GM18909 (cell line): ENCODE data around the gene SLX9.

Experiments used
- ATAC-seq: cut with Tn5 transposase; IDR thresholded peaks from one replicate; pipeline ENCODE4 v1.9.1; 2021; ENCODE audit warnings: mild to moderate bottlenecking; ENCODE audit not compliant: unreplicated experiment, poor library complexity

Gene SLX9

GRCh38 chr21:44943686-44944550, 4.1 kb downstream of the SLX9 start:
- no peak for ATAC-seq

GRCh38 chr21:44944596-44944995, 4.8 kb downstream of the SLX9 start:
- ATAC-seq: no peak

GRCh38 chr21:44946254-44947041, 6.6 kb downstream of the SLX9 start:
- ATAC-seq: no peak

- no peak for ATAC-seq
These were observed 7.5 kb downstream of the SLX9 start for GRCh38 chr21:44947111-44947929.

GRCh38 chr21:44947930-44948331, 8.1 kb downstream of the SLX9 start:
- no peak for ATAC-seq

- ATAC-seq: no peak
These were observed 8.7 kb downstream of the SLX9 start for GRCh38 chr21:44948426-44949120.

GRCh38 chr21:44949161-44949778, 9.4 kb downstream of the SLX9 start:
- no peak for ATAC-seq

GRCh38 chr21:44949779-44950198, 10.0 kb downstream of the SLX9 start:
- ATAC-seq: no peak

GRCh38 chr21:44950351-44950750, 10.5 kb downstream of the SLX9 start:
- ATAC-seq: no peak

GRCh38 chr21:44951186-44951915, 11.5 kb downstream of the SLX9 start:
- ATAC-seq: no peak

- ATAC-seq: no peak
These were observed 12.5 kb downstream of the SLX9 start for GRCh38 chr21:44952116-44952928.

- ATAC-seq: no peak
These were observed 13.2 kb downstream of the SLX9 start for GRCh38 chr21:44952929-44953627.

GRCh38 chr21:44953628-44954021, 13.8 kb downstream of the SLX9 start:
- no peak for ATAC-seq

- ATAC-seq: no peak
These were observed 14.5 kb downstream of the SLX9 start for GRCh38 chr21:44954281-44954771.

GRCh38 chr21:44955141-44955797, 15.4 kb downstream of the SLX9 start:
- no peak for ATAC-seq

GRCh38 chr21:44955798-44956175, 16.0 kb downstream of the SLX9 start:
- no peak for ATAC-seq
